Lower leg skin (tissue), 4 donors: ENCODE results near the gene IL12B. TPM values are rescaled to one million over a fixed set of nuclear protein-coding genes. Genes with fewer than 3 reads are reported as not detected.
"Not testable (repeated sequence)": the region's sequence is repeated elsewhere in the genome, so short reads cannot be mapped to it uniquely, and the experiment has no call there.

Experiments used
- DNase-seq, 2 donors: peaks; one replicate each; pipeline ENCODE4 v3.0.0-alpha.2; 2019; ENCODE audit warnings: low spot score in 2 of 2
- H3K4me3 ChIP-seq: fragments of 200-600 bp; sonication (generic); 2 replicates; pipeline ENCODE4 v1.5.1; 2017; ENCODE audit warnings: mild to moderate bottlenecking, low read depth; ENCODE audit not compliant: poor library complexity, severe bottlenecking
- POLR2A ChIP-seq, 2 donors: fragments of 450-650 bp; IDR thresholded peaks; one replicate each; pipeline ENCODE4 v1.6.1; 2016 to 2017; ENCODE audit warnings: antibody characterized with exemption in 2 of 2, mild to moderate bottlenecking in 1 of 2, moderate library complexity in 1 of 2
- WGBS, 2 donors: methylation state at CpG; one replicate each; pipeline ENCODE4 v1.1.5; 2018; 5-methylcytosine and 5-hydroxymethylcytosine counted together
- intact Hi-C: fragments of 100-400 bp; cut with DNase I; formaldehyde crosslinking; loops from one replicate; pipeline ENCODE4 v1.15.0; 2023; ENCODE audit warnings: low total_unique reads
- total RNA-seq, 4 donors: library from RNA; depleted of rRNA; stranded (reverse); fragments of >200 nt; gene quantifications; one replicate each; pipeline ENCODE4 v1.1.0, GENCODE V29; 2016
- TF ChIP-seq, protein P1 (sequence below), 3 donors: fragments of 450-650 bp; IDR thresholded peaks; one replicate each; pipeline ENCODE4 v1.5.1; 2016; ENCODE audit warnings: antibody characterized with exemption in 3 of 3, mild to moderate bottlenecking in 3 of 3, moderate library complexity in 2 of 3

IL12B gene
- total RNA-seq = not detected

GRCh38 chr5:159330131-159330800, at the start of gene IL12B:
TSS of gene IL12B (minus strand) at chr5:159330487. CDS start at chr5:159326782, 3,705 bp downstream.
- WGBS, 2 donors = 27 to 39% methylated on average over 4 of the region's 4 CpGs
- intact Hi-C loops = no loop called here
- TF ChIP-seq POLR2A (IDR thresholded peaks at IDR 0.05) = no peak
- TF ChIP-seq, protein P1, sequence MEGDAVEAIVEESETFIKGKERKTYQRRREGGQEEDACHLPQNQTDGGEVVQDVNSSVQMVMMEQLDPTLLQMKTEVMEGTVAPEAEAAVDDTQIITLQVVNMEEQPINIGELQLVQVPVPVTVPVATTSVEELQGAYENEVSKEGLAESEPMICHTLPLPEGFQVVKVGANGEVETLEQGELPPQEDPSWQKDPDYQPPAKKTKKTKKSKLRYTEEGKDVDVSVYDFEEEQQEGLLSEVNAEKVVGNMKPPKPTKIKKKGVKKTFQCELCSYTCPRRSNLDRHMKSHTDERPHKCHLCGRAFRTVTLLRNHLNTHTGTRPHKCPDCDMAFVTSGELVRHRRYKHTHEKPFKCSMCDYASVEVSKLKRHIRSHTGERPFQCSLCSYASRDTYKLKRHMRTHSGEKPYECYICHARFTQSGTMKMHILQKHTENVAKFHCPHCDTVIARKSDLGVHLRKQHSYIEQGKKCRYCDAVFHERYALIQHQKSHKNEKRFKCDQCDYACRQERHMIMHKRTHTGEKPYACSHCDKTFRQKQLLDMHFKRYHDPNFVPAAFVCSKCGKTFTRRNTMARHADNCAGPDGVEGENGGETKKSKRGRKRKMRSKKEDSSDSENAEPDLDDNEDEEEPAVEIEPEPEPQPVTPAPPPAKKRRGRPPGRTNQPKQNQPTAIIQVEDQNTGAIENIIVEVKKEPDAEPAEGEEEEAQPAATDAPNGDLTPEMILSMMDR (IDR thresholded peaks at IDR 0.05) = no peak
- no peak within 1 kb of the TSS for H3K4me3 ChIP-seq
- no peak for DNase-seq

DNA sequence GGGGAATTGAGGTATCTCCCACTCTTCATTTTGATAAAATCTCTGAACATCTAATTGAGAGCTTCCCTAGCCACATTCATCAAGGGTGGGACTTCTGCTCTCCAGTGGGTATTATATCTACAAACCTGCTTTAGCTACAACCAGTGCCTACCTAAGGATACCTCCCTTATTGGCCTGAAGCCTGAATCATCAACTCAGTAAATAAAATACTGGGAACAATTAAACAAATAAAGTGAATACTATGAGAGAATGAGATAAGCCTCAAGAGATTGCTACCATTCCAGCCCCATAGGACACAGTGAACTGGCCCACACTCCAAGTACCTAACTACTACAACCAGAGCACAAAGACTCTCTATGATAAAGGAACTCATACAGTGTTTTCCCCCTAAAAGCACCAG, 47.4 kb upstream of the IL12B start:
- TF ChIP-seq, protein P1 (IDR thresholded peaks at IDR 0.05) = no peak
- no peak for TF ChIP-seq POLR2A (IDR thresholded peaks at IDR 0.05)
- no peak overlapping the region for H3K4me3 ChIP-seq
- intact Hi-C loops = no loop called here
- DNase-seq = no peak

GRCh38 chr5:159367866-159368265, 37.6 kb upstream of the IL12B start:
- H3K4me3 ChIP-seq, intact Hi-C loops, DNase-seq: not testable (repeated sequence)
- WGBS, 2 donors = 58 to 73% methylated on average over 1 of the region's 1 CpG

DNA sequence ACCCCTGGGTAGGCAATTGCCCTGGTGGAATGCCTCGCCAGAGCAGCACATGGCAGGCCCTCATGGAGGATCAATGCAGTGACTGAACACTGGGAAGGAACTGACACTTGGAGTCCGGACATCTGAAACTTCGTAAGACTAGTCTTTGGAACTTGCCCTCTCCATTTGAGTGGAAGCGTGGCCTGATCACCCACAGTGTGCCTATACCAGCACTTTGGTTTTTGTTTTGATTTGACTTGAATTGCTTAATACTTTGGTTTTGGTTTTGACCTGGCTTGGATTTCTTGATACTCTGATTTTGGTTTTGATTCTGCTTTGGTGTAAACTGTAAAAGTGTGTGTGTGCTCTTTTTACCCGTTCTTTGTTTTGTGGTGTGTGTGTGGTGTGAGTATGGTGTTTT, 36.5 kb upstream of the IL12B start:
- intact Hi-C loops, DNase-seq, H3K4me3 ChIP-seq: not testable (repeated sequence)
- WGBS, 2 donors = 91 to 93% methylated on average over 5 of the region's 5 CpGs

- no peak for DNase-seq
- intact Hi-C loops = no loop called here
- TF ChIP-seq, protein P1 (IDR thresholded peaks at IDR 0.05) = no peak
- no peak for TF ChIP-seq POLR2A (IDR thresholded peaks at IDR 0.05)
Observed at GRCh38 chr5:159362220-159362619, 31.9 kb upstream of the IL12B start.

DNA sequence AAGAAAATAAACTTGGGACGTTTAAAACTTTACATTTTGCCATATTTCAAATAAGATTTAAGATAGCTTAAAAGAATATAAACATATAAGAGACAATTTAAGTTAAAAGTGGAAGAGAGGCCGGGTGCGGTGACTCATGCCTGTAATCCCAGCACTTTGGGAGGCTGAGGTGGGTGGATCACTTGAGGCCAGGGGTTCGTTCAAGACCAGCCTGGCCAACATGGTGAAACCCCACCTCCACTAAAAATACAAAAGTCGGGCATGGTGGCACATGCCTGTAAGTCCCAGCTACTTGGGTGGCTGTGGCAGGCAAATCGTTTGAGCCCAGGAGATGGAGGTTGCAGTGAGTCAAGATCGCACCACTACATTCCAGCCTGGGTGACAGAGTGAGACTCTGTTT, 29.6 kb upstream of the IL12B start:
- intact Hi-C loops, H3K4me3 ChIP-seq, DNase-seq: not testable (repeated sequence)
- 70 to 79% methylated on average over 7 of the region's 7 CpGs for WGBS, 2 donors

More at GRCh38 chr5:159362220-159362619, 31.9 kb upstream of the IL12B start:
- H3K4me3 ChIP-seq = no peak overlapping the region

DNA sequence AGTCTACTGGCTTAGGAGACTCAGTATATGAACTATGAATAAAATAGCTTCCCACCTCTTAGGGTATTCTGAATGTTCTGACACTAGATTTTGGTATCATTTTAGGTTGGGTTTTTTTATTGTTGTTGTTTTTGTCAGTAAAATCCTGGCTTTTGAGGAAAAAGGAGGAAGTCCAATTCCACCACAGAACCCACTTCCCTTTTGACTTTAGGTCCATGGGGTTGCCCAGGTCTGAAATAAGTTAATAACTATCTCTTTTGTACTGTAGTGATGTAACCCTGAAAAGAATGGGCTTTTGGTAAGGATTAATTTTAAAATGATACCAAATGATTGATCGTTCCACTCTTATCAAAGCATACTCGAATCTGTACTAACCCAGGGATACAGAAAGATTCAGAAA, 29.1 kb upstream of the IL12B start:
- TF ChIP-seq POLR2A (IDR thresholded peaks at IDR 0.05) = no peak
- TF ChIP-seq, protein P1 (IDR thresholded peaks at IDR 0.05) = no peak
- WGBS, 2 donors = 86 to 92% methylated on average over 2 of the region's 2 CpGs
- H3K4me3 ChIP-seq = no peak overlapping the region
- intact Hi-C loops = no loop called here
- no peak for DNase-seq
